Neural crest cell (in vitro differentiated cells): ENCODE results near the gene NDUFAF3. TPM values are rescaled to one million over a fixed set of nuclear protein-coding genes. Genes with fewer than 3 reads are reported as not detected.

ENCODE experiments used
- DNase-seq: peaks from one replicate; pipeline ENCODE4 v3.0.0; 2021; ENCODE audit warnings: low read depth, mixed read lengths, low spot score
- H3K27ac Mint-ChIP-seq: one replicate; pipeline ENCODE4 v1.8.0; 2021; ENCODE audit warnings: mild to moderate bottlenecking, mixed read lengths; ENCODE audit not compliant: unreplicated experiment
- H3K27me3 Mint-ChIP-seq: 2 replicates; pipeline ENCODE4 v1.8.0; 2021; ENCODE audit warnings: low read depth, mild to moderate bottlenecking, mixed read lengths
- H3K36me3 Mint-ChIP-seq: 2 replicates; pipeline ENCODE4 v1.8.0; 2021; ENCODE audit warnings: low read depth, mild to moderate bottlenecking, mixed read lengths
- H3K4me1 Mint-ChIP-seq: 2 replicates; pipeline ENCODE4 v1.8.0; 2021; ENCODE audit warnings: mixed read lengths
- H3K4me3 Mint-ChIP-seq: one replicate; pipeline ENCODE4 v1.8.0; 2021; ENCODE audit warnings: mild to moderate bottlenecking, mixed read lengths
- H3K9me3 Mint-ChIP-seq: 2 replicates; pipeline ENCODE4 v1.8.0; 2021; ENCODE audit warnings: mixed read lengths
- total RNA-seq: library from RNA; stranded (reverse); gene quantifications from 2 replicates; pipeline ENCODE4 v1.2.1, GENCODE V29; 2021
- TF ChIP-seq, protein P1 (sequence below): fragments of 200-600 bp; sonication (generic); conservative IDR thresholded peaks from 2 replicates; pipeline ENCODE4 v1.5.0; 2021; ENCODE audit warnings: antibody characterized with exemption, mild to moderate bottlenecking

The NDUFAF3 gene
- total RNA-seq, 1 donor from 2014 or later = 70.9 TPM

DNA sequence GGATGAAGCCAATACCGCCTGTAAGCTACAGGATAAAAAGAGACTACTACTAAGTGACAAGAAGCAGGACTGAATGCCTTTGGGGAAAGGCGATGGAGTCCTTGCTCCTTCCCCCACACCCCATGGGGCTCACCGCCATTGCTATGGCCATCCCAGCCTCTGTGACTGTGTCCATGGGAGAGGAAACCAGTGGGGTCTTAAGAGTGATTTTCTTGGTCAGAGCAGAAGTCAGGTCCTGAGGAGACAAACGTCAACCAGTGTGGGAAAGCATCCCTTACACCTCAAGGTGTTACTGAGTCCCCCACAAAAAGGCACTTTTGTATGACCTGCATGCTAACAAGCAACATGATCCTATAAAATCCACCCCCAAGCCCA lies 6.4 kb downstream of the NDUFAF3 start:
- peak overlapping the region; percentile 97 for H3K27ac Mint-ChIP-seq
- peaks cover 32% of the 10 kb centered on the region for H3K36me3 Mint-ChIP-seq
- DNase-seq = no peak
- peaks cover 27% of the 10 kb centered on the region for H3K4me1 Mint-ChIP-seq
- peaks cover 7% of the 10 kb centered on the region for H3K27me3 Mint-ChIP-seq
- H3K9me3 Mint-ChIP-seq = no peaks in the 10 kb centered on the region
- TF ChIP-seq, protein P1, sequence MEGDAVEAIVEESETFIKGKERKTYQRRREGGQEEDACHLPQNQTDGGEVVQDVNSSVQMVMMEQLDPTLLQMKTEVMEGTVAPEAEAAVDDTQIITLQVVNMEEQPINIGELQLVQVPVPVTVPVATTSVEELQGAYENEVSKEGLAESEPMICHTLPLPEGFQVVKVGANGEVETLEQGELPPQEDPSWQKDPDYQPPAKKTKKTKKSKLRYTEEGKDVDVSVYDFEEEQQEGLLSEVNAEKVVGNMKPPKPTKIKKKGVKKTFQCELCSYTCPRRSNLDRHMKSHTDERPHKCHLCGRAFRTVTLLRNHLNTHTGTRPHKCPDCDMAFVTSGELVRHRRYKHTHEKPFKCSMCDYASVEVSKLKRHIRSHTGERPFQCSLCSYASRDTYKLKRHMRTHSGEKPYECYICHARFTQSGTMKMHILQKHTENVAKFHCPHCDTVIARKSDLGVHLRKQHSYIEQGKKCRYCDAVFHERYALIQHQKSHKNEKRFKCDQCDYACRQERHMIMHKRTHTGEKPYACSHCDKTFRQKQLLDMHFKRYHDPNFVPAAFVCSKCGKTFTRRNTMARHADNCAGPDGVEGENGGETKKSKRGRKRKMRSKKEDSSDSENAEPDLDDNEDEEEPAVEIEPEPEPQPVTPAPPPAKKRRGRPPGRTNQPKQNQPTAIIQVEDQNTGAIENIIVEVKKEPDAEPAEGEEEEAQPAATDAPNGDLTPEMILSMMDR = no peak
- H3K4me3 Mint-ChIP-seq = peak overlapping the region; percentile 96

DNA sequence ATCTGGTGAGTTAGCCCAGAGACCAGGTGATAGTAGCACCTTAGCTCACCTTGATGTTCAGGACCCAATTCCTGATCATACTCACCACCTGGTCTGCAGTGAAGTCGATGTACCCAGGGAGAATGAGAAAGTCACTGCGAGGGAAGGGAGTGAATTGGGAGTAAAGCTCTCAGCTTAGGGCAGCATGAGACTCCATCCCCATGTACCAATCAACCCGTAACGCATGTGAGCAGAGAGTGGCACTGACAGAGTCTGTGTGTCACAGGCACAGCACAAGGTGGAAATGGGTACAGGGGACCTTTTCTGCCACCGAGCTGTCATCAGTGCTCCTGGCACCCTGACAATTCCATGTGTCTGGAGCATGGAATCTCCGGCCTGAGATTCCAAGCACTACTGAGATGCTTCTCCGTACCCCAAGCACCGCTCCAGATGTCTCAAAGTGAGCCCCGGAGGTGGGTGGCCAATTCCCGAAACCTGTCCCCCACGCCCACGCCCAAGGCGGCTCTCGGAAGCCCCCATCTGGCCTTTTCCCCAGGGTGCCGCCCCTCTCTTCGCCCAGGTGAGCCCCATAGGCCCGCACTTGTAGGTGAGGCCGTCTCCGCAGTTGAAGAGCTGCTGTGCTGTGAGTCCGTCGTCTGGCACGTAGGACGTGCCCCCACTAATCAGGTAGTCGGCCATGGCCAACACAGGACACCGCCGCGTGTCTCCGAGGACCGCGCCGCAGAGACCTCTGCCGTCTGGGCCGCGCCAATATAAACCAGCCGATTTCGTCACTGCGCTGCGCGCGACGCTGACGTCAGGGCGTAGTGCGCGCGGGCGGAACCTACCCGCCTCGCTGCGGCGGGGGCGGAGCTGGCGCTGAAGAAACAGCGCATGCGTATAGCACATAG lies 7.0 kb downstream of the NDUFAF3 start, which contains the start of gene IMPDH2:
Gene IMPDH2, minus strand, starts transcription at position 726 of the 890 bp plus-strand sequence. Its CDS starts 48 bp downstream, at position 678.
- H3K4me3 Mint-ChIP-seq = peak within 1 kb of the TSS; percentile 96
- H3K27ac Mint-ChIP-seq = peak within 1 kb of the TSS; percentile 97
- H3K36me3 Mint-ChIP-seq = peaks cover 32% of the 10 kb centered on the region
- TF ChIP-seq, protein P1 = no peak
- peaks cover 26% of the 10 kb centered on the region for H3K4me1 Mint-ChIP-seq
- peak; percentile 83 for DNase-seq
- no peaks in the 10 kb centered on the region for H3K9me3 Mint-ChIP-seq
- peaks cover 7% of the 10 kb centered on the region for H3K27me3 Mint-ChIP-seq

DNA sequence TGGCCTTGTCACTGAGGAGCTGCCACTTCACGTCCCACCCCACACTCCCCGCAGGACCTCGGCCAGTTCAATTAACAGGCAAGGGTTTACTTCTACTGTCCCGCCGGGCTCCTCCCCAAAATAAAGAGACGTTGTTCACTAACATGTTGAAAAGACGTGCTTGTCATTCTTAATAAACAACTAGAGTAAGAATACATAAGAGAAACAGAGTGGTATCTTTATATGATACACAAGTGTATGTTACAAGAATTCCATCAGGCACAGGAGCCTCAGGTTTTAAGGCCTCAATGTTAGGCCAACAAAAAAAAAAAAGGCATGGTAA lies 7.6 kb downstream of the NDUFAF3 start:
- H3K27ac Mint-ChIP-seq = peak overlapping the region; percentile 97
- H3K4me3 Mint-ChIP-seq = peak overlapping the region; percentile 96
- TF ChIP-seq, protein P1 = no peak
- no peak for DNase-seq
- peaks cover 30% of the 10 kb centered on the region for H3K36me3 Mint-ChIP-seq
- H3K27me3 Mint-ChIP-seq = peaks cover 7% of the 10 kb centered on the region
- peaks cover 26% of the 10 kb centered on the region for H3K4me1 Mint-ChIP-seq
- no peaks in the 10 kb centered on the region for H3K9me3 Mint-ChIP-seq

DNA sequence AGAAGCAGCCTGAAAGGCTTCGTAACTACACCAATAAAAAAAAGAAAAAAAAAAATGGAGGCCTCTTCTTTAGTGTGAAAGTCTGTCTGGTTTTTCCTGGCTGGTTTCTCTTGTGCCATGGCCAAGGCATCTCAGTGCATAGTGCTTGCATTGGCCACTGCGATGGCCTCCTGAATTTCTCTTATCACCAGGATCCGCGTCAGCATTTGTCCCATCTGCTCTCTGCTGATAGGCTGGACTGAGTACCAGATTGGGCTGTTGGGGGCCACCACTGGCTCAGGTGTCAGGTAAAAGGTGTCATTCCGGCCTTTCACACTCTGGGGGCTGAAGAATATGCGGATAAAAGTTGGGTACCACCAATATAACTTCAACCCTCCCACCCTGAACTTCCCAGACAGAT lies 8.4 kb downstream of the NDUFAF3 start:
- H3K4me1 Mint-ChIP-seq = peaks cover 26% of the 10 kb centered on the region
- H3K9me3 Mint-ChIP-seq = no peaks in the 10 kb centered on the region
- peaks cover 7% of the 10 kb centered on the region for H3K27me3 Mint-ChIP-seq
- H3K27ac Mint-ChIP-seq = no peak overlapping the region
- peaks cover 27% of the 10 kb centered on the region for H3K36me3 Mint-ChIP-seq
- DNase-seq = no peak
- TF ChIP-seq, protein P1 = no peak
- no peak overlapping the region for H3K4me3 Mint-ChIP-seq

DNA sequence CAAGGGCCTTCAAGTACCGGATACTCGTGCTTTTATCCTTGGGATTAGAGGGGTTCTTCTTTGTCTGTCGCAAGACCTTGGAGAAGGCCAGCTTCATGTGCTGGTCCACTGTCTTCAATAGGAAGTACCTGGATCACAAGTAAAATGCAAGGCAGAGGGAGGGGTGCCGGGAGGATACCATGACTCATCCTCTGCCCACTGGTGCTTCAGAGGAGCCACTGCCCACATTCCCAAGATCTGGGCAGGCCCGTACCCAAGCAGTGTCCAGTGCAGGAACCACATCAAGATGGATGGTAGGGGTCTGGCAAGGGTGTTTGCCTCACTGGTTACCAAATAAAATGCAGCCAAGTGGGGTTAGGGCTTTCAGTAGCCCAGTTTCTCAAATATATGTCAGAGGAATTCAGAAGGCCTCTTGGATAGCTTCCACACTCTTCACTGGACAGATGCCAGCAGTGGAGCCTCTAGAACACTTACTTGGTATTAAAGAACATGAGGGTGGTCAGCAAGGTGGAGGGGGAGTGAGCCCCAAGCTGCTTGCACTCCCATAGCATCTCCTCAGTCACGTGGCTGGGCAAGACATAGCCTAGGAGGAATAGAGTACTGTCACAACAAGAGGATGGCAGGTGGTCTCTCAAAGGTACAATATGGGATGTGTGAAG lies 10.9 kb downstream of the NDUFAF3 start:
- peaks cover 7% of the 10 kb centered on the region for H3K27me3 Mint-ChIP-seq
- H3K36me3 Mint-ChIP-seq = peaks cover 19% of the 10 kb centered on the region
- H3K27ac Mint-ChIP-seq = no peak overlapping the region
- no peak for DNase-seq
- no peak overlapping the region for H3K4me3 Mint-ChIP-seq
- TF ChIP-seq, protein P1 = no peak
- no peaks in the 10 kb centered on the region for H3K9me3 Mint-ChIP-seq
- peaks cover 18% of the 10 kb centered on the region for H3K4me1 Mint-ChIP-seq
